ENCODE data around the gene SDHAF3. TPM values are rescaled to one million over a fixed set of nuclear protein-coding genes. Genes with fewer than 3 reads are reported as not detected.

The SDHAF3 gene
- total and polyA plus RNA-seq, 10 of the 15 experiments (the other 5 are each of a cell fraction or from before 2014, with no cell fraction given), result 24.3 to 124 (median 63.5) TPM

- TF ChIP-seq ZBTB11 (CRISPR knock-in tag; IDR thresholded peaks at IDR 0.05) (no peak), HDAC6 (IDR thresholded peaks at IDR 0.05; ENCODE audit: unreplicated experiment) (no peak), SMC3 (IDR thresholded peaks at IDR 0.05; ENCODE audit: borderline replicate concordance, low read length) (peak; percentile 64), SUZ12 (IDR thresholded peaks at IDR 0.05; ENCODE audit: unreplicated experiment) (no peak), SRF (IDR thresholded peaks at IDR 0.05; ENCODE audit: low read depth in 2 of 2, low read length in 2 of 2) (no peak), RBBP5 (conservative IDR thresholded peaks at IDR 0.05) (no peak), FOS (IDR thresholded peaks at IDR 0.05; ENCODE audit: borderline replicate concordance, extremely low read depth, insufficient read length) (no peak), ATF2 (IDR thresholded peaks at IDR 0.05; ENCODE audit: low read length) (no peak), NFIC (IDR thresholded peaks at IDR 0.05; ENCODE audit: low read depth, low read length) (no peak), JUND (IDR thresholded peaks at IDR 0.05; ENCODE audit: low read depth, low read length) (no peak), BHLHE40 (IDR thresholded peaks at IDR 0.05; ENCODE audit: borderline replicate concordance in 1 of 2, low read depth in 2 of 2, low read length in 1 of 2) (no peak), TCF12 (IDR thresholded peaks at IDR 0.05; ENCODE audit: low read depth, low read length) (no peak), CBX5 (IDR thresholded peaks at IDR 0.05; ENCODE audit: low read depth) (no peak)
- TF ChIP-seq, protein P1, sequence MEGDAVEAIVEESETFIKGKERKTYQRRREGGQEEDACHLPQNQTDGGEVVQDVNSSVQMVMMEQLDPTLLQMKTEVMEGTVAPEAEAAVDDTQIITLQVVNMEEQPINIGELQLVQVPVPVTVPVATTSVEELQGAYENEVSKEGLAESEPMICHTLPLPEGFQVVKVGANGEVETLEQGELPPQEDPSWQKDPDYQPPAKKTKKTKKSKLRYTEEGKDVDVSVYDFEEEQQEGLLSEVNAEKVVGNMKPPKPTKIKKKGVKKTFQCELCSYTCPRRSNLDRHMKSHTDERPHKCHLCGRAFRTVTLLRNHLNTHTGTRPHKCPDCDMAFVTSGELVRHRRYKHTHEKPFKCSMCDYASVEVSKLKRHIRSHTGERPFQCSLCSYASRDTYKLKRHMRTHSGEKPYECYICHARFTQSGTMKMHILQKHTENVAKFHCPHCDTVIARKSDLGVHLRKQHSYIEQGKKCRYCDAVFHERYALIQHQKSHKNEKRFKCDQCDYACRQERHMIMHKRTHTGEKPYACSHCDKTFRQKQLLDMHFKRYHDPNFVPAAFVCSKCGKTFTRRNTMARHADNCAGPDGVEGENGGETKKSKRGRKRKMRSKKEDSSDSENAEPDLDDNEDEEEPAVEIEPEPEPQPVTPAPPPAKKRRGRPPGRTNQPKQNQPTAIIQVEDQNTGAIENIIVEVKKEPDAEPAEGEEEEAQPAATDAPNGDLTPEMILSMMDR (IDR thresholded peaks at IDR 0.05 in 2 of 3, conservative IDR thresholded peaks at IDR 0.05 in 1 of 3; ENCODE audit: control insufficient read depth in 2 of 3, extremely low read depth in 1 of 3, insufficient read depth in 1 of 3, low read depth in 3 of 3, low read length in 3 of 3), result peak; percentile 62 to 84 (median 71)
- TF ChIP-seq, protein P2, sequence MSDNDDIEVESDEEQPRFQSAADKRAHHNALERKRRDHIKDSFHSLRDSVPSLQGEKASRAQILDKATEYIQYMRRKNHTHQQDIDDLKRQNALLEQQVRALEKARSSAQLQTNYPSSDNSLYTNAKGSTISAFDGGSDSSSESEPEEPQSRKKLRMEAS (IDR thresholded peaks at IDR 0.05; ENCODE audit: low read depth, low read length), result no peak
Observed at GRCh38 chr7:97179454-97180104, 62.1 kb downstream of the SDHAF3 start (continued).

Data from GM12878 (cell line).